ENCODE results near the gene TMEM44.
A peak's percentile ranks its signal among the peaks of the same experiment; 100 is the strongest.

Gene TMEM44, protein sequence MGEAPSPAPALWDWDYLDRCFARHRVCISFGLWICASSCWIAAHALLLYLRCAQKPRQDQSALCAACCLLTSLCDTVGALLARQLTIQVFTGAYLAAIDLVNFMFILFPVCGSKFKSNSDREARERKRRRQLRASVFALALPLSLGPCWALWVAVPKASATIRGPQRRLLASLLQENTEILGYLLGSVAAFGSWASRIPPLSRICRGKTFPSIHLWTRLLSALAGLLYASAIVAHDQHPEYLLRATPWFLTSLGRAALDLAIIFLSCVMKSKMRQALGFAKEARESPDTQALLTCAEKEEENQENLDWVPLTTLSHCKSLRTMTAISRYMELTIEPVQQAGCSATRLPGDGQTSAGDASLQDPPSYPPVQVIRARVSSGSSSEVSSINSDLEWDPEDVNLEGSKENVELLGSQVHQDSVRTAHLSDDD

DNA sequence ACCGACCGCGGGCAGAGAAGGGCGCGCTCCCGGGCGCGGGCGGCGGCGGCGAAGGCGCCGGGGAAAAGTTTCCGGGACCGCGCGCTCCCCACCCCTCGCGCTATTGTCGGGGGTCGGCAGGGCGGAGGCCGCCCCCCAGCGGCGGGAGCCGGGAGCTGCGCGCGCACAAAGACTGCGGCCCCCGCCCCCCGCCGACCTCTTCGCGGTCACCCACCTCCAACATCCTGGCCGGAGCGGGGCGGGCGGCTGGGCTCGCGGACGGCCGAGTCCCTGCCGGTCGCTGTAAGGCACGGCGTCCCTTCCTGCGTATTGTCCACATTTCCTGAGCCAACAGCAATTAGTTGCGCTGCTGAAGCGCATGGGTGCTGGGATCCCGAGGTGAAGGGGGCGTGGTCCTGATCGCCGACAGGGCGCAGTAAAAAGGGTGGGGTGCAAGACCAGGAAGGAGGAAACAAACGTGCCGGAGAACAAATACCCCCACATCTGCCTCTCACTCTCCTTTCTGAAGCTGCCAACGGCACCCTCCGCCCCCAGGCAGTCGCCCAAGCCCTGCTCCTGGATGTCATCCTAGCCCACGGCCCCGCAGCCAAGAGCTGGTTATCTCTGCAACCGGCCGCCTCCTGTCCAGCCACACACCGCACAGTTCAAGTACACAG, at the start of gene TMEM44:
TMEM44 (minus strand) TSS at position 71 of the 656 bp plus-strand sequence. CDS start 204 bp downstream, outside the sequence.
- peak; percentile 49 for DNase-seq

DNA sequence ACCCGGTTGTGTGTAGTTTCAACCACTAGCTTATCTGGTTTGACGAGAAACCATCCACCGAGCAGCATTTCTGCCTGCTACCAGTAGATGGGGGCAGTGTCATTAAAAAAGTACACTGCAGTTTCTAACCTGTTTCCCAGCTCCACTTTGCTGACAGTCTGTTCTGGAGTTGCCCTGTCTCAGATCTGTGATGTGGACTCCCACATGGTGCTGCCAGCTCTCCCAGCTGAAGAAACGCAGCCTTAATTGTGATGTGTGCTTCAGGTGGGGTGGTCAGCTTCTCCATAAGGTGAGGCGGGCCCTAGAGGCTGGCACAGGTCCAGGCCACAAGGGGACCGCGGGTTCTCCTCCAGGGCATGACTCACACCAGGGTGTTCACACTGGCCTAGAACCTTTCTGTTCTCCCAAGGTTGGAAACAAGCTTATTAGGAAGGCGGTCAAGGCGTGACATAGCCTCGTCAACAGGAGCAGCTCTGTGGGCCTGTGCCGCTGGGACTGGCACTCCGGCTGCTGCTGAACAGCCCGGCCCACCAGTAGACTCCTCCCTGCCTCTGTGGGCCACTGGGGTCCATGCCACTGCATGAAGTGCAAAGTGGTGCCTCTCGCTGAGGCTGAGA, 49.6 kb upstream of the TMEM44 start:
- DNase-seq: peak; percentile 34 to 50

DNA sequence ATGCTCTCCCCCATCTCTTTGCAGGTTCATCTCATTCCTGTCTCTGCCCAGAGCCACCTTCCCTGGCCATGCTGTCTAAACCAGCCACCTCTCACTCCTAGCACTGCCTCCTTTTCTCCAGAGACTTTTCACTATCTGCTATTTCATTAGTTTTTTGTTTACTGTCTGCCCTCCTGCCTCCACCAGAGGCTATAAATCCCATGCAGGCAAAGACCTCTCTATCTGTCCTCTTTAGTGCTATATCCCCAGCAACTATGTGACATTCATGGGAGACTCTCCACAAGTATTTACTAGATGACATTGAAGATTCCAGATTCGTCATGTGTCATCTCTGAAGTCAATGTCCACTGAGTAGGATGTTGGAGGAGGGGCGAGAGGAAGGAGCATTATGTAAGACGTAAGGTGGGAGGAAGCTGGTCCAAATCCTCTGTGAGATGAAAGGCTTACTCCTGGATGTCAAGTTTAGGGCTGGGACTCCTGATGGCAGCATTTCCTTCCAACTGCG, 49.0 kb upstream of the TMEM44 start:
- no peak for DNase-seq

DNA sequence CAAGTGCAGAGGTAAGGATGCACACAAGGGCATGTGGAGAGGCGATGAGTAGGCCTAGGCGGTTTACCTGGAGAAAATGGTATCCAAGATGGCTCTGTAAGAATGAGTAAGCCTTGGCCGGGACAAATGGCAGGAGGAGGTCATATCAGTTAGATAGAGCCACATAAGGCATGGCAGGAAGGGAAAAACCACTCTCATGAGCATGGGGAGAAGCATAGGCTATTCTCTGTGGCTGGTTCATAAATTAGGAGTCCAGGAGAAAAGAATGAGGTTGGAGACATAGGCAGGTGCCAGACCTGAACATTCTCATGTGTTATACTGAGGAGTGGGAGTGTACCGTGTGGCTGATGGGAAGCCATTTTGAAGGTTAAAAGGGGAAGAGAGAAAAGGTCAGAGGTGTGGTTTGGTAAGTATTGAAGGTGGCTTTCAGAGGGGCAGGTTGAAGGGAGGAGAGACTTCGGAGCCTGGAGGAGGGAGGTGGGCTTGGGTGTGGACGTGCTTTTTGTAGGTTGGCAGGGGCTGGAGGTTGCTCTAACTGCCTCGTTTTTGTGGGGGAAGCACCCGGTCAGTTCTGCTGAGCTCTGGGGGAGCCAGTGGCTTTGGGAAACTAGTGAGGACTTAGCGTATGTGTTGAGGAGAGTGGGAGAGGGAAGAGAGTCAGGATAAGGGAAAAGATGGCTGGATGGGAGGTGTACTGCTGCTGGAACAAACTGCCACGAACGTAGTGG, 47.8 kb upstream of the TMEM44 start:
- DNase-seq: no peak

DNA sequence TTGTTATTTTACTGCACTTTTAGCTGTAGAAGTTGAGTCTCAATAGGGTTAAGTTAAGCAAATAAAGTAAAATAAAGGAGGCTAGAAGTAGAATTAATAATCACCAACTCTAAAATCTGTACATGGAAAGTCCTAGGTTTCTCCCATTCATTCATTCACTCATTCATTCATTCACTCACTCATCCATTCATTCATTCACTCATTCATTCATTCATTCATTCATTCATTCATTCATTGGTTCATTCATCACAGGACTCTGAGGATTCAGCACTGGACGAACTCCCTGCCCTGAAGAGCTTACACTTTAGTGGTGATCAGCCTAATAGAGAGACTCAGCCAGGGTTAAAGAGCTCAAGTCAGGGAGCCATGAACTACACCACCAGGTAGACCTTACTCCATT, 43.3 kb upstream of the TMEM44 start:
- DNase-seq: no peak

DNA sequence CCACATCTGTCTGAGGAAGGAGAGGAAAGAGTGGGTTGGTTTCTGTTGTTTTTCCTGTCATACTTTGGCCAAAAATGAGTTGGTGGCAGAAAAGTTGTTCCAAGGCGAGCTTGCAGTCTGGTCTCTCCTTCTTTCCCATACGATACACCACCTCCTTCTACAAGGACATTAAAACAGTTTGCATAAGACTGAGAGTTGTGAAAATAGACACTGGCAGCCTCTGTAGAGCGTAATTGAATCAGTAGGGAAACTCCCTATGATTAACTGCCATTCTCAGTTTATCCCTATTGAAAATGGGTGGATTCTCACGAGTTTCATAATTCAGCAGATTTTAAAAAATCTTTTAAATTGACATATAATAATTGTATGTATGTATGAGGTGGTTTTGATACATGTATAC, 42.5 kb upstream of the TMEM44 start:
- no peak for DNase-seq

DNA sequence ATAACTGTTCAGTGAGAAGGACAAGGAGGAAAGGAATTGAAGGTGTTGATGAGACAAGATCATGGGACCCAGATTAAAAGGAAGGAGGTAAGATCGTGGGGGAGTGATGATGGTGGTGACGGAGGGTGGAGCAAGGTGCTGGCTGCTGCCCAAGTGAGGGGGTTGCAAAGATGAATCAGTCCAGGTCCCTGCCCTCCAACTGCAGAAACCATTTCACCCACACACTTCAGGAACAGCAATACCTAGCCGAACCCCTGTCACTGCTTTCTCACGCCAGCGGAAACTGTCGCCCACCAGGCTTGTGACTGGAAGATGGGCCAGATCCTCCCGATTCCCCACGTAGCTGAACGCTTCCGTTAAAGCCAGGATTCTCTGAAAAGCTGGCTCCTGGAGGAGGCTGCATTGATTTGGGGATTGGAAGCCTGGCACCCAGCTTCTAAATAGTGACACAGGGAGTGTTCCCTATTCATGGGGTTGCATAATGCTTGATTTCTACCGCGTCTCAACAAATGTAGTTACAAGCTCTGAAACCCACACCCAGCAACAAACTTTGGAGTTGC, 41.9 kb upstream of the TMEM44 start:
- no peak for DNase-seq

DNA sequence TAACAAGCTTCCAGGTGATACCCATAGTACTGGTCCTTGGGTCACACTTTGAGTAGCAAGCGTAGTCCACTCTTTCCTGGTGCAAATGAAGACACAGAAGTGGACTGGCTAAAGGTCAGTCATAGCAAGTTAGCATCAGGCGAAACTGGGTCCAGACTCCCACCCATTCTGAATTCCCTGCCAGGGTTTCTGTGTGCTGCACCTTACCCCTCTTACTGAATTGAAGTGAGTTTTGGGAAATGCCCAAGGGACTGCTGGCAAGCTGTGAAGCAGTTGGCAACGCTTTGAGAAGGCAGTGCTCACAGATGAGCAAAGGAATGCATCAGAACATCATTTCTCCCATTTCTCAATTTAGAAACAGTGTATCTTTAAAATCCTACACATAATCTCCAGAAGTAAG, 40.5 kb upstream of the TMEM44 start:
- DNase-seq: no peak

DNA sequence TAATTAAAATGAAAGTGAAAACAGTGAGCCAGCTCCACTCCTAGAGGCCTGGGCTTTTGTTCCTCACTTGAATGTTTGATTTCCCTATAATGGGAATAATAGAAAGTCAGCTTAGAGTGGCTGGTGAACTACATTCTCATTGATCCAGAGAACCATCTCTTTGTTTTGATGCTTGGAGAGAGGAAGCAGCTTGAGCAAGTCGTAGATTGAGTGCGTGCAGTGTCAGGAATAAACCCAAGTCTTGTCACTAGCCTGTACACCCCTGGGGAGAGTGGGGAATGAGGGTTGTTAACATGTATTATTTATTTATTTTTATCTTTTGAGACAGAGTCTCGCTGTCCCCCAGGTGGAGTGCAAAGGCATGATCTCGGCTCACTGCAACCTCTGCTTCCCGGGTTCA, 39.7 kb upstream of the TMEM44 start:
- DNase-seq: no peak

DNA sequence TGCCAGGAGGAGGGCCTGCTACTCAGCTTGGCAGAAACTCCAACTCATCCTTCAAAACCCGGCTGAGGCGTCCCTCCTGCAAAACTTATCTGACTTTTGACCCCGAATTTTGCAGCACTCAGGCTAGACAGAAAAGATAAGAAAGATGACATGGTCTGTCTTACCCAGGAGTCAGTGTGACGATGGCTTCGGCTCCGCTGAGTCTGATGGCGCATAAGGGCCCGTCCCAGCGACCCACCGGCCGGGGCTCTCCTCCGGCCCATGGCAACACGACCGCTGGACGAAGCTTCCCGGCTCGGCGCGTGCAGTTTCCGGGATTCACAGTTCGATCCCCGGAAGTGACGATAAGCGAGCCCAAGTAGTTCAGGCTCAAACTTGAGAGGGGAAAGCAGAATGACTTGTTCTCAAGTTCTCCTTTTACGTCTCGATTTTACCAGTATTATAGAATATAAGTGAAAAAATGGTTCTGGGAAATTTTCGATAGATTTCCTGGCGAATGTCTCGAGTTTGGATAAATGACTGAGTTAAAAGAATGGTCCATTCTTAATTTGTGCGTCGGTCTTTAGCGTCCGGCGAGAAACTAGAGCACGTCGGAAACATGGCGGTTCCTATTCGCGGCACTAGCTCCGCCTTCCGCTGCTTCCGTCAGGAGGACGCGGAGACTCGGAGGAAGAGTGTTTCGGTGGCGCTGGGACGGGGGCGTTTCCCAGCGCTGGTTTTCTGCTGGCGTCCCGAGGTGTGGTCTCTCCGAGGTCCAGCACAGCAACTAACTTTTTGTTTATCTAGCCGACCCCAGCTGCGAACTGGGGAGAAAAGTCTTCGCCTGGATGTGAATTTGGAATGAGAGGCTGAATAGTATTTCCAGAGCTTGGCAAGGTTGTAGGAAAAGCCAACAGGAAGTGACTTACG, 38.9 kb upstream of the TMEM44 start, which contains the start of gene LSG1:
LSG1 (minus strand) TSS at position 292 of the 909 bp plus-strand sequence; CDS start at position 263, 29 bp downstream.
- peak; percentile 72 to 74 for DNase-seq

DNA sequence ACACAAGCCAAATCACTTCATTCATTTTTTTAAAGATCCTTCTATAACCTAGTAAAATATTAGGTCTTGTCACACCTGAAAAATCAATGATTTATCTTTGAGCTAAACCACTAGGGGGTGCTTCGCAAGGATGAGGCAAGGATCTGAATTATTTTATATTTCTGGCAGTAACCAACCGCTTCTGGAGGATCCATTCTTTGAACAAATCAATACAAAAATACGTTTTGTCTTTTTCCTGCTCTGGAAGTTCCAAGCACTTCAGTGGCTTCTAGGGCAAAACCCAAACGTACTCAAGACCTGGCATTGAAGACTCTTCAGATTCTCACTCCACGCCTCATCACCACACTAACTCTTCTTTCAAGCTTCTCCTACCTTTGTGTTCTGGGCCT, 38.3 kb upstream of the TMEM44 start:
- DNase-seq: no peak

DNA sequence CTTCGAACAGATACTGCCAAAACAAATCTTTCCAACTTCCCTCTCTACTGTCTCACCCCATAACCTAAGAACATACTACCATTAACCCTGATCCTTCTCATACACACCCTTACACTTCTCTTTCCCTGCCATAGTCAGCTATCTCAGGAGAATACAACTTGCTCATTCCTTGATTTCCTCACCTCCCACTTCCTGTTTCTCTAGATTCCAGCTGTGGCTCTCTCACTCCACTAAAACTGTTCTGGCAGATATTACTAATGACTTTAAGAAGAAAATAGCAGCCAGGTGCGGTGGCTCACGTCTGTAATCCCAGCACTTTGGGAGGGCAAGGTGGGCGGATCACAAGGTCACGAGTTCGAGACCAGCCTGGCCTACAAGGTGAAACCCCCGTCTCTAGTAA, 34.1 kb upstream of the TMEM44 start:
- no peak for DNase-seq

DNA sequence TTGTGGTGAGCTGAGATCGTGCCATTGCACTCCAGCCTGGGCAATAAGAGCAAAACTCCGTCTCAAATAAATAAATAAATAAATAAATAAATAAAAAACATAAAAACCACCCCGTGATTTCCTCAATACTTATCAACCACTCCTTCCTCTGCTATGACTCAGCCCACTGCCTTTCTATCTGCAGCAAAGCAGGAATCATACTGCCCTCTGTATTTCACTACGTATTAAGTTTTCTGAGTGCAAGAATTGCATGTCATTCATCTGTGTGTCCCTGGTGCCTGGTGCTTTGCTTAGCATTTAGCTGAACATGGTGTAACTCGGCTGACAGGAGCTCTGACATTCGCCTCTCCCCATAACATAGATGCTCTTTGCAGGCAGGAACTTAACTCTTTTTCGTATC, 31.6 kb upstream of the TMEM44 start:
- DNase-seq: no peak

DNA sequence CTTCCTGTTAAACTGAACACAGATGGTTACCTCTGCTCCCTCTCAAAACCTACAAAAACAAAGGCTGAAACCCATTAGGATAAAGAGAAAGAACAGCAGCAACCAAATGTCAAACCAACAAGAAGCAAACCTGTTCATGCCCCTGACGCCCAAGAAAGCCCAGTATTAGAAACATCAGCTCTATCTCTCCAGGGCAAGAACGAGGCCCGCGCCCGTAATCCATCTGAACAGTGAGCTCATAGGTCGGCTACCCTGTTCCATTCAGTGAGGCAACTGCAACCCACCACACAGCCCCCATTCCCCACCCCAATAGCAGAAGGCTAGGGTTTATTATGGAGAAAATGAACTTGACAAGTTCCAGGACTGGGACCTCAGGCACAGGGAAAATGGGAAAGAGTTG, 28.7 kb upstream of the TMEM44 start:
- no peak for DNase-seq

DNA sequence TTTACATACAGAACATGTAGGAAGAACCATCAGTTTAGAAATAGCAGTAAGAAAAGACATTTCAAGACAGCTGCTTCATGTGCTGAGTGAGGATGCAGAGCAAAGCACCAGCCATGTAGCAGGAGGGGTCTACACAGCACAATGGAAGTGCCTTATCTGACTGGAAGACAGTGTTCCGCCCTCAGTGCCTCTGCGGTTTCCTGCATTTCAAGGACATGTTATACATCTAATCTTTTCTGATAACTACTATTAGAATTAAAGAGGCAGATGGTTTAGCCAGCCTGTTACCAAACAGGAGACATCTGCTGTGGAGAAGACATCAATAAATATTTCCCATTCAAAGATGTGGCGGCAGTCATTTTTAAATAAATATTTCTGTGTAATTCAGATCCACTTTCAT, 28.2 kb upstream of the TMEM44 start:
- no peak for DNase-seq

DNA sequence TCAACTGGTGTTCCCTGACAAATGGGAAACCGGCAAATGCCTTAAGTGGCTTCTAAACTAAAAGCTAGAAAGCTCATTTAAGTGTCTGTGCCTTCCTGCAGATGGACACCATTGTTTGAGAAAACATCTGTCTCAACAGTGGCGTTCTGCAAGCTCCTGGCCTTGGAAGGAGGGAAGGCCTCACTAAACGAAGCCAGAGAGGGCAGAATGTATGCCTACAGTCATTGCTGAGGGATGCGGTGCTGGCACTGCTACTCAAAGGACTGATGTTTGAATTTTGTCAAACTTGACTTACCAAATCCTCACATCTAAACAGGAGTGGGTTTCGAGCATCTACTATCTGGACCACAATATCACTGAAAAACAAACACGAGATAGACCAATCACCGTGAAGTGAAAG, 26.6 kb upstream of the TMEM44 start:
- DNase-seq: no peak

DNA sequence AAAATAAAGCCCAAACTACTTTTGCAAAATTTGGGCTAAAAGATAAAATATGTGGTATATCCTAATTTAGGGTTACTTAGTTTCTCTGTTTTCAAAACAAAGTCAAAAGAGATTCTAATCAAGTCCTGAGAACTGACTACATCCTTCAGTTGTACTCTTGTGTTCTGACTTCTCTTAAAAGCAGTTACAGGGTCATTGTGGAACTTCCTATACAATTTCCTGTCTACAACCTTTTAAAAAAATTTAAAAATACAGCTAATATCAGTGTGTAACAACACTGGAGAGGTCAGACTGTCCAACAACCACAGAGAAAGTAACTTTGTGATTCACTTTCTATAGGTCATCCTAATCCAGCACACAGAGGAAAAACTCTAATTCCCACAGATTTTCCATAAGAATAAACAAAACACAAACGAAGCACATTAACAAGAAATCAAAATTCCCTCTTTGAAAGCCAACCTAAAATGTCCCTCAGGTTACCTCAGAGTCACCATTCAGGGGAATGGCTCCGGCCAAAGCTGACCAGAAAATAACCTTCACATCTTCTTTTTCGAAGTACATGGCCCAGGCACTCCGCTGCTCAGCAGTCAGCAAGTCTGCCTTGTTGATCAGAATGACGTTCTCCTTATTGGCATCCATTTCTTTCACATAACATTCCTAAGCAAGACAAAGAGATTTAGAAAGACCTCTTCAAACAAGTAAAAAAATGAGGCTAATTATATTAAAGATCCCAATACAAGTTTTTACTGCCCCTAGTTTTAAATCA, 25.4 kb upstream of the TMEM44 start:
- DNase-seq: no peak

DNA sequence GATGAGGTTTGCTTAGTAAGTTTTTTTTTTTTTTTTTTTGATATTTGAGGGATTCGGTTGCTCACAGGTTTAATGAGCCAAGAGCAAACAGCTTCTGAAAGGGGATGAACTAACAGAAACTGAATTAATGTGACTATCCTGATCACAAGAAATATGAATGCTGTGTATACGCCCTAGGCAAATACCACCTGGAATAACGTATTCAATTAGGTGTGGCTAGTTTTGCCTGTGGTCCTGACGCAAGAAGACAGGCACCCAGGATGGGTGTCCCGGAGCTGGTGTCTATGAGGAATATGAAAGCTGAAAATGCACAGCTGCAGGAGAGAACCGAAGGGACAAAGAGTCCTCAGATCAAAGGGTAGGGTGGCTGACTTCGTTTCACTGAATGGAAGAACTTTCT, 24.2 kb upstream of the TMEM44 start:
- DNase-seq: no peak

DNA sequence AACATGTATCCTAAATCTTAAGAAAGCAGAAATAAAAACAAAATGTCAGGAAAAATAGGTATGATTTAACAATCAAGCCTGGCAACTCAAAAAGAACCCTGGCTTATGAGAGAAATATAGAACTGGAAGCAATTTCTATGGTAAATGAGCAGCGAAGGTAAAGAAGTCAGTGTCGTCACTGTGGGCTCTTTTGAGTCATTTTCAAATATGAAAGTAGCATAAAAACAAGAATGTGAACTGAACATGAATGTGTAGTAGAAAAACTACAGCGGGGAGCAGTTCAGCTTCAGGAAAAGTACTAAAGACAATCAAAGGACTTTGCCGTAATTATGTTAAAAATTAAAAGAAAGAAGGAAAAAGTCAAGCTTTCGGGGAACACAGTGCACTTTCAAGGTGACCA, 21.2 kb upstream of the TMEM44 start:
- no peak for DNase-seq

DNA sequence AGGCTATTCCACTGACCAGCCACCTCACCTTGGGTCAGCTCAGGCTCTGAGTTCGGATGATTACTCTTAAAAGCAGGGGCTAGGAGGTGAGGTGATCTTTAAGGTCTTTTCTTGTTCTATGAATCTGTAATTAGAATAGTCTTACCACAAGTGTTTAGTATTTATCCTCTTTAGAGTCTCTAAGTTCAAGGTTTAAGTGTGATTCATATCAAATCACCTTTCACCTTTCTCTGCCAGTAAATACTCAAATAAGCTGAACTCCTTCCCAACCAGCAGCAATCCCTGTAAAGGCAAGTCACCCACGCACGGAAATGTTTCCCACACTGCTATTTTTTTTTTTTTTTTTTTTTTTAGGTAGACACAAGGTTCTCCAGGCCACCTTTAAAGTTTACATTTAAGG, 14.5 kb upstream of the TMEM44 start:
- no peak for DNase-seq

DNA sequence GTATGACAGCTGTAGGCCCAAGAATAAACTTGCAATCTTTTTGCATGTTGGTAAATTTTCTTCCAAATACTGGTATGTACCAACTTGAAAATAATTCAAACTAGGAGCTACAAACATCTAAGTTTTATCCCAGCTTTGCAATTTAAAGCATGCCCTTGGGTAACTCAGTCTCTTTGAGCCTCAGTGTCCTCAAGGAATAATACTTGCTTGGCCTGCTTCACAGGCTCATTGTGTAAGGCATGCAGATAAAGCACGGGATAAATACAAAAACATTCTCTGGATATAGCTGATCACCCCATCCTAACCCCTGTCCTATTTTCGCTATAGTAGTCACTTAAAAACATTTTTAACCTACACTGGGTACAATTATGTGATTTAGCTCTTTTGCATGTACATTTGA, 9.6 kb upstream of the TMEM44 start:
- DNase-seq: no peak
